CD4-positive, alpha-beta T cell treated with Interferon alpha-2 for 1 hour (primary cell): ENCODE results near the gene UTP14C.
"Not testable (repeated sequence)": the region's sequence is repeated elsewhere in the genome, so short reads cannot be mapped to it uniquely, and the experiment has no call there.

Experiments
- DNase-seq, 2 donors: peaks; one replicate each; pipeline ENCODE4 v3.0.0-alpha.2; 2020 to 2022

The UTP14C gene

GRCh38 chr13:52051400-52051799 lies 26.9 kb downstream of the UTP14C start:
- DNase-seq = no peak

- no peak for DNase-seq
Measured at GRCh38 chr13:52053460-52053859, 29.0 kb downstream of the UTP14C start.

GRCh38 chr13:52061064-52061463 lies 36.6 kb downstream of the UTP14C start:
- not testable (repeated sequence) for DNase-seq

- no peak for DNase-seq
Measured at GRCh38 chr13:52061587-52061986, 37.1 kb downstream of the UTP14C start.

- DNase-seq = no peak
Measured at GRCh38 chr13:52067237-52067636, 42.7 kb downstream of the UTP14C start.

- no peak for DNase-seq
Measured at GRCh38 chr13:52070929-52071523, 46.5 kb downstream of the UTP14C start.
